Activated T-helper 9 cell treated with anti-CD3 and anti-CD28 coated beads, Interleukin-2, amount 50 U/mL, for 16 hours (primary cell): ENCODE results near the gene GALNT17.

Experiments
- DNase-seq: peaks from one replicate; pipeline ENCODE4 v3.0.0-alpha.2; 2020; ENCODE audit warnings: low read depth

The GALNT17 gene

GRCh38 chr7:71132127-71132376 lies at the start of gene GALNT17:
Gene GALNT17 (plus strand): TSS chr7:71132144.
- DNase-seq: no peak

GRCh38 chr7:71095266-71095860 lies 36.6 kb upstream of the GALNT17 start:
- DNase-seq: no peak

- DNase-seq: no peak
Measured at GRCh38 chr7:71096351-71096750, 35.6 kb upstream of the GALNT17 start.

- no peak for DNase-seq
Measured at GRCh38 chr7:71106226-71106625, 25.7 kb upstream of the GALNT17 start.

GRCh38 chr7:71112436-71112835 lies 19.5 kb upstream of the GALNT17 start:
- DNase-seq: no peak

GRCh38 chr7:71120096-71120495 lies 11.8 kb upstream of the GALNT17 start:
- no peak for DNase-seq

- DNase-seq: no peak
Measured at GRCh38 chr7:71129126-71129525, 2.8 kb upstream of the GALNT17 start.

GRCh38 chr7:71130031-71130679 lies 1.8 kb upstream of the GALNT17 start:
- no peak for DNase-seq

GRCh38 chr7:71131256-71132126 lies 453 bp upstream of the GALNT17 start:
- DNase-seq: no peak

- DNase-seq: no peak
Measured at GRCh38 chr7:71132377-71133231, 660 bp downstream of the GALNT17 start.

GRCh38 chr7:71133232-71133622 lies 1.3 kb downstream of the GALNT17 start:
- DNase-seq: no peak

- DNase-seq: no peak
Measured at GRCh38 chr7:71133856-71134255, 1.9 kb downstream of the GALNT17 start.

GRCh38 chr7:71135116-71135515 lies 3.2 kb downstream of the GALNT17 start:
- DNase-seq: no peak

- no peak for DNase-seq
Measured at GRCh38 chr7:71135663-71136062, 3.7 kb downstream of the GALNT17 start.

GRCh38 chr7:71137479-71137878 lies 5.5 kb downstream of the GALNT17 start:
- no peak for DNase-seq

GRCh38 chr7:71140264-71140663 lies 8.3 kb downstream of the GALNT17 start:
- DNase-seq: no peak

GRCh38 chr7:71144963-71145362 lies 13.0 kb downstream of the GALNT17 start:
- no peak for DNase-seq

GRCh38 chr7:71145906-71146901 lies 14.3 kb downstream of the GALNT17 start:
- no peak for DNase-seq

GRCh38 chr7:71148098-71148497 lies 16.2 kb downstream of the GALNT17 start:
- DNase-seq: no peak

GRCh38 chr7:71155236-71155635 lies 23.3 kb downstream of the GALNT17 start:
- DNase-seq: no peak

- no peak for DNase-seq
Measured at GRCh38 chr7:71157757-71158156, 25.8 kb downstream of the GALNT17 start.
